ENCODE results near the gene LYPD1. TPM values are rescaled to one million over a fixed set of nuclear protein-coding genes. Genes with fewer than 3 reads are reported as not detected.

Gene LYPD1
- total RNA-seq, 1 experiment from 2014 or later: 0.04 TPM

GRCh38 chr2:132654968-132655367 is 15.0 kb downstream of the LYPD1 start:
- no peaks in the 10 kb centered on the region for H3K36me3 ChIP-seq

DNA sequence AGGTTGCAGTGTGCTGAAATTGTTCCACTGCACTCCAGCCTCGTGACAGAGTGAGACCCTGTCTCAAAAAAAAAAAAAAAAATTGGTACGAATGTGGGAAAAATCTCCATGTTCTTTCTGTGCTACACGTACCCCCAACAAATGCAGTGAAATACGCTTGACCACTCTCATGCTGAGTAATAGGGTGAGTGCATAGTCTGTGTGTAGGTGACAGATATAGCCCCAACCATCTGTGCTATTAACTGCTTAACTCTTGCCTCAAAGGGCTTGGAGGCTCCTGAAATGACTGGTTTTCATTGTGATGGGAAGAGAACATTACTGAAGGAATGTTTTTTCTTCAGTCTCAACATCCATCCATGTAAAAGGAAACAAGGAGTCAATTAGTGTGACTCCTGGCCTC is 15.7 kb downstream of the LYPD1 start:
- no peak overlapping the region for H3K4me3 ChIP-seq
- H3K4me1 ChIP-seq: no peaks in the 10 kb centered on the region
- no peak for DNase-seq
- H3K27ac ChIP-seq: no peak overlapping the region
- no peaks in the 10 kb centered on the region for H3K36me3 ChIP-seq
- no peaks in the 10 kb centered on the region for H3K9me3 ChIP-seq (replicated peaks)
- H3K27me3 ChIP-seq: no peaks in the 10 kb centered on the region

More at GRCh38 chr2:132654968-132655367, 15.0 kb downstream of the LYPD1 start:
- Histone ChIP-seq H3K27ac (no peak overlapping the region), H3K9me3 (replicated peaks) (no peaks in the 10 kb centered on the region), H3K4me1 (no peaks in the 10 kb centered on the region), H3K27me3 (no peaks in the 10 kb centered on the region), H3K4me3 (no peak overlapping the region)
- DNase-seq: no peak

GRCh38 chr2:132652474-132652873 is 17.5 kb downstream of the LYPD1 start:
- Histone ChIP-seq H3K4me3 (no peak overlapping the region), H3K4me1 (no peaks in the 10 kb centered on the region), H3K27ac (no peak overlapping the region), H3K27me3 (no peaks in the 10 kb centered on the region), H3K36me3 (no peaks in the 10 kb centered on the region), H3K9me3 (replicated peaks) (no peaks in the 10 kb centered on the region)
- DNase-seq: no peak

DNA sequence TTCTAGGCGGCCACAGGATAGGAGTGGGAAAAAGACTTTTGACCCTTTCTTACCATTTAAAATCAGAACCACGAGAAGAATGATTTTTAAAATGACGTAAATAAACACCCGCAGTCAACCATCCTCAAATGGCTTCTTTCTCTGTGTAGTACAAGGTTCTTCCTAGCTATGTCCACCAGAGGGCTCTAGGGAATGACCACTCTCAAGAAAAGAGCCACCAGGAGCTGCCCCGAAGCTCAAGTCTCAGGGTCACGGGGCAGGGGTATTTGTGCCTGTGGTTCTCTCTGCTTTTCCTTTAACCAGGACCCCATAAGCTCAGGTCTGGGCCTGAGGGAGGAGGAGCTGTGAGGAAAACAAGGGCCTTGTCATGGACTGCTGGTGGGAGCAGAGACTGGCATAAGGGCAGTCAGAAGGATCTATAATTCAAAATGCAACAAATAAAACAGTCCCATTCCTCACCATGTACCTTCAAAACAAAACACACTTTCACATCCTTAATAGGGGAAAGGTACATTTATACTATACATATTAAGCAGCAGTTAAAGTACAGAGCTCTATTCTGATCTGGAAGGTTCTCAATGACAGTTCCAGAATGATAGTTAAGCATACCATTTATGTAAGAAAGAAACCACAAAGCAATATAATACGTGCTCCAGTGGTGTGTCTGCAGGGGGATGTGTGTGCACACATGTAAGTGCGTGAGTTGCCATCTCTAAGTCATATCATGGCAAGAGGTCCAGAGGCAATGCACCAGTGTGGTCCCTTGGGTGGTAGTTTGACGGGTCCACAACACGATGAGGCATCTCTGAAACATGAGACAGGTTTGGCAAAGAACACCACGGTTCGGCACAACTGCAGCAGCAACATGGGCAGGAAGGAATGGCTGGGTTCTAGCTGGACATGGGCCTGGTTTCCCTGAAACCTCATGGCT is 18.6 kb downstream of the LYPD1 start:
- Histone ChIP-seq H3K27ac (no peak overlapping the region), H3K4me3 (no peak overlapping the region)
- DNase-seq: peak; percentile 7 to 45

GRCh38 chr2:132646540-132647108 is 23.4 kb downstream of the LYPD1 start:
- Histone ChIP-seq H3K4me1 (no peaks in the 10 kb centered on the region), H3K4me3 (no peak overlapping the region), H3K27ac (no peak overlapping the region), H3K36me3 (no peaks in the 10 kb centered on the region), H3K9me3 (replicated peaks) (no peaks in the 10 kb centered on the region), H3K27me3 (no peaks in the 10 kb centered on the region; the same call in 1 of the 2 replicates)
- no peak for DNase-seq

More for the DNA sequence above, 18.6 kb downstream of the LYPD1 start:
- no peaks in the 10 kb centered on the region for H3K36me3 ChIP-seq
- no peaks in the 10 kb centered on the region; the same call in 1 of the 2 replicates for H3K27me3 ChIP-seq
- no peaks in the 10 kb centered on the region for H3K4me1 ChIP-seq
- H3K9me3 ChIP-seq (replicated peaks): no peaks in the 10 kb centered on the region

GRCh38 chr2:132645722-132646539 is 24.1 kb downstream of the LYPD1 start:
- Histone ChIP-seq H3K4me1 (no peaks in the 10 kb centered on the region), H3K27ac (no peak overlapping the region), H3K9me3 (replicated peaks) (no peaks in the 10 kb centered on the region), H3K27me3 (no peaks in the 10 kb centered on the region; the same call in 1 of the 2 replicates), H3K36me3 (no peaks in the 10 kb centered on the region), H3K4me3 (no peak overlapping the region)
- DNase-seq: no peak

- no peaks in the 10 kb centered on the region for H3K4me1 ChIP-seq
- H3K36me3 ChIP-seq: no peaks in the 10 kb centered on the region
- DNase-seq: no peak
These were observed 24.8 kb downstream of the LYPD1 start for GRCh38 chr2:132645176-132645575.

GRCh38 chr2:132642415-132642814 is 27.6 kb downstream of the LYPD1 start:
- Histone ChIP-seq H3K27ac (no peak overlapping the region), H3K4me1 (no peaks in the 10 kb centered on the region)
- DNase-seq: no peak

More at GRCh38 chr2:132645176-132645575, 24.8 kb downstream of the LYPD1 start:
- no peak overlapping the region for H3K27ac ChIP-seq
- no peak overlapping the region for H3K4me3 ChIP-seq
- no peaks in the 10 kb centered on the region for H3K9me3 ChIP-seq (replicated peaks)
- no peaks in the 10 kb centered on the region; the same call in 1 of the 2 replicates for H3K27me3 ChIP-seq

DNA sequence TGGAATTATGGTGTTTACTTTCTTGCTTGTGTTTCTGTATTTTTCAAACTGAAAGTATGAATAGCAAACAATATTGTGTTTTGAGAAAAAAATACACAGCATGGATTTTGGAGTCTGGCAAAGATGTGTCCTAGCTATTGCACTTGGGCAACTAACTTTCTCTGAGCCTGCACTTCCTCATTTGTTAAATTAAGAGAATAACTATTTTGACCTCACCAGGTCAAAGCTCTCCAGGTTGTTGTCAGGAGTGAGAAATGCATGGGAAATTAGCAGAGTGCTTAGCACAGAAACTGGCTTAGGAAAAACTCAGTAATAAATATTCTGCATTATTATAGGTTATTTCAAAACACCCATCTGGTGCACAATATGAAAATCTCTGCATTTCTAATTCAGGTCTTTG is 28.2 kb downstream of the LYPD1 start:
- H3K27ac ChIP-seq: no peak overlapping the region
- H3K4me1 ChIP-seq: no peaks in the 10 kb centered on the region
- no peaks in the 10 kb centered on the region; the same call in 1 of the 2 replicates for H3K27me3 ChIP-seq
- no peaks in the 10 kb centered on the region for H3K36me3 ChIP-seq
- no peak overlapping the region for H3K4me3 ChIP-seq
- no peak for DNase-seq
- no peaks in the 10 kb centered on the region for H3K9me3 ChIP-seq (replicated peaks)

More at GRCh38 chr2:132642415-132642814, 27.6 kb downstream of the LYPD1 start:
- Histone ChIP-seq H3K36me3 (no peaks in the 10 kb centered on the region), H3K4me3 (no peak overlapping the region), H3K27me3 (no peaks in the 10 kb centered on the region; the same call in 1 of the 2 replicates), H3K9me3 (replicated peaks) (no peaks in the 10 kb centered on the region)

- H3K36me3 ChIP-seq: no peaks in the 10 kb centered on the region
- DNase-seq: no peak
- no peaks in the 10 kb centered on the region for H3K9me3 ChIP-seq (replicated peaks)
- no peak overlapping the region for H3K27ac ChIP-seq
- H3K4me3 ChIP-seq: no peak overlapping the region
- no peaks in the 10 kb centered on the region for H3K27me3 ChIP-seq
- no peaks in the 10 kb centered on the region for H3K4me1 ChIP-seq
These were observed 29.9 kb downstream of the LYPD1 start for GRCh38 chr2:132640116-132640515.

DNA sequence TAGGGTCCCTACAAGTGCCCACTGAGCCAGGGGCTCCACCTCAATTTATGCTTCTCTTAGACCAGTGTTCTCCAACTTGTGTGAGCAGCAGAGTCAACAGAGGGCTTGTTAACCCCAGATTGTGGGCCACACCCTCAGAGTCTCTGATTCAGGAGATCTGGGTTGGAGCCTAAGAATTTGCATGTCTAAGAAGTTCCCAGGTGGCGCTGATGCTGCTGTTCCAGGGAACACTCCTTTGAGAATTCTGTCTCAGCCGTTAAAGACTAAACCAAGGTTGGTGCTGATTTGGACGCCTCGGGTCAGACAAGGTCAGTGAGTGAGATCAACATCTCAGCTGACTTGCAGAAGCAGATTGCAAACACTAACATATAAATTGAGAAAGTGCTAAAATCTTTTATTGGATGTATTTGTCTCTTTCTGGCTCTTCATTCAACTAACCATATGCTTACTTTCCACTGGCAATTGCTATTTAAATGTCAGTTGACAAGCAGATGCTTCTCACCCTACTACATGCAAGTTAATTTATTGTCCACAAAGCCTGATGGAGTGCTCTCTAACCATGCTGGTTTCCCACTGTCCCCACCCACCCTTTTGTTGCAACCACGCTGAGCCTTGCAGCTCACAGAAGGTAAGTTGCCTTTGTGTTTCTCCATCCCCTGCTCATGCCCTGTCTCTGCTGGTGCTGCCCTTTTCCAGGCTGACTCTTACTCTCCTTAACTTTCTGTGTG is 31.5 kb downstream of the LYPD1 start:
- no peak overlapping the region for H3K4me3 ChIP-seq
- H3K9me3 ChIP-seq (replicated peaks): no peaks in the 10 kb centered on the region
- no peak for DNase-seq
- H3K4me1 ChIP-seq: no peaks in the 10 kb centered on the region
- H3K36me3 ChIP-seq: no peaks in the 10 kb centered on the region
- H3K27ac ChIP-seq: no peak overlapping the region
- no peaks in the 10 kb centered on the region for H3K27me3 ChIP-seq

- Histone ChIP-seq H3K4me3 (no peak overlapping the region), H3K27ac (no peak overlapping the region), H3K36me3 (no peaks in the 10 kb centered on the region), H3K9me3 (replicated peaks) (no peaks in the 10 kb centered on the region), H3K27me3 (no peaks in the 10 kb centered on the region), H3K4me1 (no peaks in the 10 kb centered on the region)
- no peak for DNase-seq
These were observed 33.7 kb downstream of the LYPD1 start for GRCh38 chr2:132636346-132636745.

DNA sequence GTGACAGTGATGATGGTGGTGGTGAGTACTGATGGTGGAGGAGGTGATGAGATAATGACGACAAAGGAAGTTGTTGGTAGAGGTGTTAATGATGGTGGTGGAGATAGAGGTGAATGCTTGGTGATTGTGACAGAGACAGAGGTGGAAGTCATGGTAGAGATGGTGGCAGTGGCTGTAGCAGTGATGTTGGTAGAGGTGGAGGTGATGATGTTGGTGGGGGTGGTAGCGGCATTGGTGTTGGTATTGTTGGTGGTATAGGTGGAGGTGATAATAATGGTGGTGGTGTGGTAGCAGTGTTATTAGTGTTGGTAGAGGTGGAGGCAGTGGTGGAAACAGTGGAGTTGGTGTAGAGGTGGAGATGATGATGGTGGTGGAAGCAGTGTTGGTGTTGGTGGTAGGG is 36.4 kb downstream of the LYPD1 start:
- H3K36me3 ChIP-seq: no peaks in the 10 kb centered on the region
- DNase-seq: no peak

DNA sequence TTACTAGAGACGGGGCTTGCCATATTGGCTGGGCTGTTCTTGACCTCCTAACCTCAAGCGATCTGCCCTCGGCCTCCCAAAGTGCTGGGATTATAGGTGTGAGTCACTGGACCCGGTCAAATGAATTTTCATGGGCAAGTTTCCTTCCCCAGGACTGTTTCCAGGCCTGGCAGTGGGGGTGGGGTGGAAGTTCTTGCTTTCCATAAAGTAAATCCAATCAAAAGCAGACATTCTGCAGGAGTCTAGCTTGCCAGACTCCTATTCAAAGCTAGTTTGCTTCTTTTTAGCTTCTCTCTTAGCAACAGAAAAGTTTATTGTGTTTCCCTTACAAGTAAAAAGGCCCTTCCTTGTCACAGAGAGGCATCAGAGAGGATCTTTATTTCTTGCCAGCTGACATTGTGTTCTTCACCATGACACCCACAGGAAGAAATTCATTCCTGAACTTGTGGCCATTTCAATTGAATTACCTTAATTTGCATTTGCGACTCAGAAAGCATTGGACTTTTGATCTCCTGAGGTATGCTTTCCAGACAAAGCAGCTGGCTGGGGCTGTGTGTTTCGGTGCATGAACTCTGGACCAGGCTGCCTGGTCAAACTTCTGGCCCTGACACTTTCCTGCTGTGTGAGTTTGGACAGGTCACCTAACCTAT is 37.9 kb downstream of the LYPD1 start:
- no peak for DNase-seq
- no peaks in the 10 kb centered on the region for H3K9me3 ChIP-seq (replicated peaks)
- no peak overlapping the region for H3K4me3 ChIP-seq
- H3K27me3 ChIP-seq: no peaks in the 10 kb centered on the region; the same call in 1 of the 2 replicates
- H3K36me3 ChIP-seq: no peaks in the 10 kb centered on the region
- H3K4me1 ChIP-seq: no peaks in the 10 kb centered on the region
- H3K27ac ChIP-seq: no peak overlapping the region

More for the DNA sequence above, 36.4 kb downstream of the LYPD1 start:
- H3K9me3 ChIP-seq (replicated peaks): no peaks in the 10 kb centered on the region
- H3K27ac ChIP-seq: no peak overlapping the region
- no peaks in the 10 kb centered on the region for H3K4me1 ChIP-seq
- no peak overlapping the region for H3K4me3 ChIP-seq
- H3K27me3 ChIP-seq: no peaks in the 10 kb centered on the region
